ENCODE results near the gene BSND.

GRCh38 chr1:55039342-55040082 is 40.8 kb downstream of the BSND start, which contains the start of gene PCSK9:
- TF ChIP-seq CTCF (IDR thresholded peaks at IDR 0.05; ENCODE audit: poor library complexity) = no peak
- no peak for TF ChIP-seq EZH2phosphoT487 (IDR thresholded peaks at IDR 0.05; ENCODE audit: low read depth, severe bottlenecking, unreplicated experiment)
